DMS53 treated with DMSO at 0.1 percent for 48 hours (cell line): ENCODE data around the gene DAPK1.
"Not testable (repeated sequence)": the region's sequence is repeated elsewhere in the genome, so short reads cannot be mapped to it uniquely, and the experiment has no call there.

Experiments used
- DNase-seq: peaks from one replicate; lab custom pipeline; 2025; ENCODE audit not compliant: unreplicated experiment; lab: John Stamatoyannopoulos, UW

Gene DAPK1

DNA sequence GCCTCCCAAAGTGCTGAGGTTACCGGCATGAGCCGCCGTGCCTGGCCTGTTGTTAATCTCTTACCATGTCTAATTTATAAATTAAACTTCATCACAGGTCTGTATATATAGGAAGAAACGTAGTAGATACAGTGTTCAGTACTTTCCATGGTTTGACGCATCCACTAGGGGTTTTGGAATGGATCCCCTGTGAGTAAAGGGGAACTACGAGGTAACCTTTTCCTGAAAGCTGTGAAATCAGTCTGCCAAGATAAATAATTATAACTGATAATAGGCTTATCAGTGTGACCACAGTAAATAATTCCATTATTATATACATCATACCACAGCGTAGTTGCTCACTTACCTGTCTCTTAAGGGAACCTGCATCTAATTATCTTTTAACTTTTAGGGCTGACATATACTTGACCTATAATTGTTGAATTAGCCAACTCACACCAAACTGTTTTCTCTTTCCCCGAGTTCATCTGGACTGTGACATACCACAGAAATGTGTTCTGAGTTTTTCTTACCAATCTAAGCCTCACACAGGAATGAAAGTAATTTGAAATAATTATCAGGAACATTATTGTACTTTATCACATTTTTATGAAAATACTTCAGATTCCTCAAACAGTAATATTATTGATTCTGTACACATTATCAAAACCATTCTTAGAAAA lies 42.9 kb downstream of the DAPK1 start:
- no peak for DNase-seq

DNA sequence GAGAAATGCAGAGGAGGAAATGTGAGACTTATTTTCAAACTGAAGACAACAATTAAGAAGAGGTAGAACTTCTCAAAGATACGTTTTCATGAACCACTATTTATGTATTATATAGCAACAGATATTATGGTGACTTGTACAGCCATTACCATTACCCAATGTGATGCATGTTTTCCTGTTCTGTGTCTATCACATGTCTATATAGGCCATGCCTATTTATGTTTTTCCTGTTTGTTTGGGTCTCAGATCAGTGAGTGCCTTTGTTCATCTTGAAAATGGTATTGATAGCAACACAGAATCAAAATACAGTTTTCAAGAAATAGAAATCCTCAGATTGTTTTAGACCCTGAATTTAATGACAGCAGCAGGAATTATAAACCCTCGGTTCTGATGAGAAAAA lies 44.0 kb downstream of the DAPK1 start:
- no peak for DNase-seq

GRCh38 chr9:87542141-87542540 lies 44.5 kb downstream of the DAPK1 start:
- DNase-seq: no peak

GRCh38 chr9:87543251-87543650 lies 45.6 kb downstream of the DAPK1 start:
- DNase-seq: no peak

DNA sequence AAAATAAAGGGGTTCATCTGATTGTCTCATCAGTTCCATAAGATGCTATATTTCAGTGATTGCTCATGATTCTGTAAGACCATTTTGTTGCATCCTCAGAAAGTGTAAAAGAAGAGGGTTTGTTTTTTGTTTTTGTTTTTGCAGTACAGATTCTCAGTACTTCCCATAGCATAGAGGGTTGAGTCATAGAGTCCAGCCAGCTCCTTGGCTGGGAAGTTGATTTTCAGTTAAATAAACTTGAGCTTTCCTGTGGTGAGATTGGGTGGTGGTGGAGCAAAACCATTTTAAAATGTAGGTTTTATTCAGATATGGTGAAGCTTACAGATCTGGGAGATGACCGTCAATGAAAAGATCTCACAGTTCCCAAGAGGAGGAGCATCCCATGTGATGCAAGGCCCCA lies 48.2 kb downstream of the DAPK1 start:
- DNase-seq: no peak

GRCh38 chr9:87546704-87547103 lies 49.0 kb downstream of the DAPK1 start:
- DNase-seq: no peak

- no peak for DNase-seq
These were observed 50.0 kb downstream of the DAPK1 start for GRCh38 chr9:87547671-87548081.

DNA sequence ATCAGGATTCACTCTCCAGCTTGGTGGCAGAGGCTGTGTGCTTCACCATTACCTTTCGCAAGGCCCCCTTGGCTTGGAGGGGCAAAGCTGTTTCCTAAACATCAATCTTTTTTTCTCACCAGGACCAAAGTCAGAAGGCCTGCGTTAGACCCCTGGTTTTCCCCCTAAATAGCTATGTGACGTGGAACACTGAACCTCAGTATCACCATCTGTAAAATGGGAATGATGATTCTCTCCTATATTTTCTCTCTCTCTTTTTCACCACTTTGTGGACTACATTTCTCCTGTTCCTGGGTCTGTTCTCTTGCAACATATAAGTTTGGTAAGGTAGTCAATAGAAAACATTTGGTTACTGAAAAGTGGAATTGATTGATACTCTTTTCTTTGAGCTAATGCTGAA lies 50.5 kb downstream of the DAPK1 start:
- no peak for DNase-seq

DNA sequence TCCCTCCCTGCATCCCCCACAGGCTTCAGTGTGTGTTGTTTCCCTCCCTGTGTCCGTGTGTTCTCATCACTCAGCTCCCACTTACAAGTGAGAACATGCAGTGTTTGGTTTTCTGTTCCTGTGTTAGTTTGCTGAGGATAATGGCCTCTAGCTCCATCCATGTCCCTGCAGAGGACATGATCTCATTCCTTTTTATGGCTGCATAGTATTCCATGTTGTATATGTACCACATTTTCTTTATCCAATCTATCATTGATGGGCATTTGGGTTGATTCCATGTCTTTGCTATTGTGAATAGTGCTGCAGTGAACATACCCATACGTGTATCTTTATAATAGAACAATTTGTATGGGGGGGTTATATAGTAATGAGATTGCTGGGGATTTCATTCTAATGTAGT lies 51.4 kb downstream of the DAPK1 start:
- not testable (repeated sequence) for DNase-seq

DNA sequence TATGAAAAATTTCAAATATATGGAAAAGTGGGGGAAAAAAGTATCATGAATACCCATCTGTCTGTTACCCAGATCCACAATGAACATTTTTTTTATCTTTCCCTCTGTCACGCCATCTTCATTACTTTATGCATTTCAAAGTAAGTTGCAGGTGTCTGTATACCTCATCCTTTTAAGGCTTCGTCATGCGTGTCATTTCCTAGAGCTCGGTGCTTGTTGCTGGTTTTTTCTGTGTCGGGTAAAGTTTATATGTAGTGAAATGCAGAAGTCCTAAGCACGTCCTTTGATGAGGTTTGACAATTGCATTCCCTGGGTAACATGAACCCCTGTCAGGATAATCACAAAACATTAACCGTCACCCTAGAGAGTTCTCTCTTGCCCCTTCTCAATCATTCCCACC lies 52.1 kb downstream of the DAPK1 start:
- DNase-seq: no peak

DNA sequence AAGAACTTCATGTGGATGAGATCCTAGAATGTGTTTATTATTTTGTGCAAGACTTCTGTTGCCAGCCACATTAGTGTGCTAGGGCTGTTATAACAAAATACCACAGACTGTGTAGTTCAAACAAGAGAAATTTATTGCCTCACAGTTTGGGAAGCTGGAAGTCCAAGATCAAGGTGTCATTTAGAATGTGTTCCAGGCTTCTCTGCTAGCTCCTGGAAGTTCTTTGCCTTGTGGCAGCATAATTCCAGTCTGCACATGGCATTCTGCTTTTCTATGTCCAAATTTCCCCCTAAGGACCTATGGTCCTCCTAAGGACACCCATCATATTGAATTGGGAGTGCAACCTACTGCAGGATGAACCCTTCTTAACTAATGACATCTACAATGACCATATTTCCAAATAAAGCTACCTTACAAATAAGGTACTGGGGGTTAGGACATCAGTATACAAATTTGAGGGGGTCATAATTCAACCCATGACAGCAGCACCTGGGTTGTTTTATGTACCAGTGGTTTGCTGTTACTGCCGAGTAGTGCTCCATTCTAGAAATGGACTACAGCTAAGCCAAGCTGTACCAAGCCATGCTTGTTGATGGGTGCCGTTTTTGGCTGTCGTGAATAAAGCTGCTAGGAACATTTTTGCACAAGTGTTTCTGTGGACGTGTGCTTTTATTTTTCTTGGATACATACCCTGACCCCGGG lies 52.7 kb downstream of the DAPK1 start:
- no peak for DNase-seq

GRCh38 chr9:87551772-87552217 lies 54.1 kb downstream of the DAPK1 start:
- DNase-seq: no peak

- no peak for DNase-seq
These were observed 56.7 kb downstream of the DAPK1 start for GRCh38 chr9:87554171-87554910.

DNA sequence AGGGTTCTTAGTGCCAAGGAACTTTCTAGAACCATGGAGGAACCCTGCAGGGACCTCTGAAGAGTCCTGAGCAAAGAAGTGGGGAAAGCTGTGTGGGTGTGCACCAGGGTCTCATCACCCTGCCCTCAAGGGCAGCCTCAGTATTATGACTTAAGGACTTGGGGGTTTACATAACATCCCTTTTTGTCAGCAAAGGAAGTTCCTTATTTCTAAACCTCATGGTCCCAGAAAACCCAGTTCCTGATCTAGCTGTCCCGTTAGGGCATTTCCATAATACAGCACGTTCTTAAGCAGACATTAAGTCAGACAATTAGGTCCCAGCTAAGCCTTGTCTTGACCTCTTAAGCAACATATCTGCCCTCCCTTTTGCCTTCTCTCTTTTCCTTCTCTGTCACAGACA lies 57.3 kb downstream of the DAPK1 start:
- no peak for DNase-seq

DNA sequence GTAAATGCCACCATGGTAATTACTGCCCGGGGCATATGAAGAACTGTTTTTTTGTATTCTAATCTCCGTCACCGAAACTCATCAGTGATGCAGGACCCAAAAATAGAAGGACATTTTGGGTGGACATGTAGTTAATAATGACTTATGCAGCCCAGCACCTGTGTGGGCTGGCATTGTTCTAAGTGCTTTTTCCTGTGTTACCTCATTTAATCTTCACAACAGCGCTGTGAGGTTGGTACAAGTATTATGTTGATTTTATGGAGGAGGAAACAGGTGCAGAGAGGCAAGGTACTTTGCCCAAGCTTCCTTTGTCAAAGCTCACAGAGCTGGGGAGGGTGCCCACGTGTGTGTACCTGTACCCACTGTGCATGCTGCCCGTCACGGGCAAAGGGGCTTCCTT lies 58.4 kb downstream of the DAPK1 start:
- peak; percentile 28 for DNase-seq

DNA sequence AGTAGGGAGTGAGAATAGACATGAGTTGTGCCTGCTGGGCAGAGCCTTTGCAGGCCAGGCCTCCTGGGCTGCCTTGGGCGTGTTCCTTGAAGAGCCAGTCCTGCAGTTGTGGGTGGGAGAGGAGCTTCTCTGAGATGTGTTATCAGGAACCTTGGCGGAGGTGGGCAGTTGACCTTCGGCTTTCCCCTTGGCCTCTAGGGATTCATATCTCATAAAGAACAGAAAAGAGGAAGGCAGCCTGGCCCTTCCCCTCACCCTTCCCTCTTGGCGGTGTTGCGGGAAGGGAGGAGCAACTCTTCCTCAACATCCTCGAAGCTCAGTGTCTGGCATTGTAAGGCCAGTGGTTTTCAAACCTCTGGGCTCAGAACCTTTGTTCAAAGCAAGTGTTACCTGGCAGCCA lies 59.2 kb downstream of the DAPK1 start:
- DNase-seq: no peak

DNA sequence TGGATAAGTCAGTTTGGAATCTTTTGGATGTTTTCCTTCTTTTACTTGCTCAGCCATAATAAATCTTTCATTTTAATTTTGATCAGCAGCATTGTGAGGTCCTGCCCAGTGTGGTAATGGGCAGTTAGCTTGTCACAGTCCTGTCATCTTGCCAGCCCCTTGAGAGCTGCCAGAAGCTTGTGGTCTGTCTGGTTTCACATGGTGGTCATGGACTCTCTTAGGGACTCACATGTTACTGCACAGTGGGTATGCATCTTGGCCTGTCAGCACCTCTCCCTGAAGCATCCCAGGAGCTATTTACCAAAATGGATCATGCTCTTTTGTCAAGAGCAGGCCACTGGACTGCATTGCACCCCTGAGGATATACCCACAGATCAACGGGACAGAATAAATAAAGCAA lies 60.3 kb downstream of the DAPK1 start:
- no peak for DNase-seq

- no peak for DNase-seq
These were observed 61.0 kb downstream of the DAPK1 start for GRCh38 chr9:87558606-87559190.

- DNase-seq: no peak
These were observed 64.4 kb downstream of the DAPK1 start for GRCh38 chr9:87562062-87562461.

DNA sequence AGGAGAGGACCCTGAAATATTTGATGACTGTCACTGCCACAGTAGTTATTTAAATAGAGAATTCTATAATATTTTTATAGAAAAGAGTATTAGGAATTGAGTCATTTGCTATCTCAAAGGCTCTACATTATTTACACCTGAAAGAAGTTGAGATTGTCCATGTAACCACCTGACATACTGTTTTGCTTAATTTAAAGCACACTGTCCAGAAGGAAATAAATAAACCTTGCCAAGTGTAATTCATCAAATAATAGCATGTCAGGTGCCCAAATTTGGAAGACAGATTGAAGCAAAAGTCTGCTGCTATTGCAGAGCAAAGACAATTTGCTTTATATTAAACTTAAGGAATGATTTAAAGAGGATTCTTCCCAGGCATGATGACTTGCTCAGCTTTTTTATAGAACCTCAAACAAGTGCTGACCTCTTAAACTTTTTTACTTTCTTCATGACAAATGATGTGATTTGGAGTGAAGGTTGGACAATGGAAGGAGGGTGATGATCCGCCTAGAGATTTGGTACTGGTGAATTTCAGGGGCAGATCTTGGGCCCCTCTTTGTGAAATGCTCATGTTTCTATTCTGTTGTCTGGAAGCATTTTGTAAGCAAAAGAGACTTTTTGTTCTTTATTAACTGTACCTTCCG lies 65.0 kb downstream of the DAPK1 start:
- no peak for DNase-seq

GRCh38 chr9:87564111-87564510 lies 66.4 kb downstream of the DAPK1 start:
- no peak for DNase-seq
